Measurements from ENCODE around the gene NR3C2. TPM values are rescaled to one million over a fixed set of nuclear protein-coding genes. Genes with fewer than 3 reads are reported as not detected.

The NR3C2 gene
- total and polyA plus RNA-seq, 2 experiments from 2014 or later: 1.2 to 3.0 TPM

GRCh38 chr4:148376151-148376550 lies 66.1 kb downstream of the NR3C2 start:
- ATAC-seq: no peak
- H3K9me3 Mint-ChIP-seq: no peaks in the 10 kb centered on the region
- Histone ChIP-seq H3K36me3 (ENCODE audit: insufficient read depth) (no peaks in the 10 kb centered on the region), H3K4me3 (no peak overlapping the region), H4K20me1 (replicated peaks; ENCODE audit: insufficient read depth) (0 out of 2 replicates have a peak, but pooled peaks cover 2% of the 10 kb centered on the region), H2AFZ (no peak overlapping the region), H3K4me2 (no peak overlapping the region), H3K9me2 (ENCODE audit: insufficient read depth) (no peaks in the 10 kb centered on the region; the same call in 1 of the 2 replicates), H3K4me1 (ENCODE audit: insufficient read depth) (no peaks in the 10 kb centered on the region), H3F3A (replicated peaks; ENCODE audit: low read depth) (no peaks in the 10 kb centered on the region), H3K27me3 (ENCODE audit: insufficient read depth) (no peaks in the 10 kb centered on the region), H3K79me2 (replicated peaks; ENCODE audit: insufficient read depth) (no peaks in the 10 kb centered on the region), H3K27ac (ENCODE audit: low read depth) (no peak overlapping the region)
- TF ChIP-seq POLR2AphosphoS5 (IDR thresholded peaks at IDR 0.05; ENCODE audit: low read depth) (no peak), ZNF331 (CRISPR knock-in tag; IDR thresholded peaks at IDR 0.05; ENCODE audit: low read depth) (no peak), REST (IDR thresholded peaks at IDR 0.05; ENCODE audit: unreplicated experiment) (no peak), ZNF462 (CRISPR knock-in tag; IDR thresholded peaks at IDR 0.05) (no peak), NANOG (IDR thresholded peaks at IDR 0.05; ENCODE audit: borderline replicate concordance) (no peak), EZH2 (IDR thresholded peaks at IDR 0.05; ENCODE audit: low read depth, unreplicated experiment) (no peak), CREB1 (CRISPR knock-in tag; IDR thresholded peaks at IDR 0.05; ENCODE audit: low read depth) (no peak)
- no peaks in the 10 kb centered on the region for H3K4me1 Mint-ChIP-seq
- H3K4me3 Mint-ChIP-seq: no peak overlapping the region
- H3K27ac Mint-ChIP-seq: no peak overlapping the region
- DNase-seq (ENCODE audit: low spot score): no peak
- no peaks in the 10 kb centered on the region for H3K36me3 Mint-ChIP-seq (ENCODE audit: low read depth)
- no peaks in the 10 kb centered on the region for H3K27me3 Mint-ChIP-seq (ENCODE audit: insufficient read depth, low read depth, poor library complexity)
